ENCODE results near the gene ABHD12. TPM values are rescaled to one million over a fixed set of nuclear protein-coding genes. Genes with fewer than 3 reads are reported as not detected.

The ABHD12 gene
- 26.2 and 34.1 TPM in 2 replicates for total RNA-seq (2014; rRNA removed; shearing (Covaris generic))

GRCh38 chr20:25390538-25391528, at the start of gene ABHD12:
Gene ABHD12, minus strand, starts transcription at chr20:25390835. Its CDS starts 132 bp downstream, at chr20:25390703.

DNA sequence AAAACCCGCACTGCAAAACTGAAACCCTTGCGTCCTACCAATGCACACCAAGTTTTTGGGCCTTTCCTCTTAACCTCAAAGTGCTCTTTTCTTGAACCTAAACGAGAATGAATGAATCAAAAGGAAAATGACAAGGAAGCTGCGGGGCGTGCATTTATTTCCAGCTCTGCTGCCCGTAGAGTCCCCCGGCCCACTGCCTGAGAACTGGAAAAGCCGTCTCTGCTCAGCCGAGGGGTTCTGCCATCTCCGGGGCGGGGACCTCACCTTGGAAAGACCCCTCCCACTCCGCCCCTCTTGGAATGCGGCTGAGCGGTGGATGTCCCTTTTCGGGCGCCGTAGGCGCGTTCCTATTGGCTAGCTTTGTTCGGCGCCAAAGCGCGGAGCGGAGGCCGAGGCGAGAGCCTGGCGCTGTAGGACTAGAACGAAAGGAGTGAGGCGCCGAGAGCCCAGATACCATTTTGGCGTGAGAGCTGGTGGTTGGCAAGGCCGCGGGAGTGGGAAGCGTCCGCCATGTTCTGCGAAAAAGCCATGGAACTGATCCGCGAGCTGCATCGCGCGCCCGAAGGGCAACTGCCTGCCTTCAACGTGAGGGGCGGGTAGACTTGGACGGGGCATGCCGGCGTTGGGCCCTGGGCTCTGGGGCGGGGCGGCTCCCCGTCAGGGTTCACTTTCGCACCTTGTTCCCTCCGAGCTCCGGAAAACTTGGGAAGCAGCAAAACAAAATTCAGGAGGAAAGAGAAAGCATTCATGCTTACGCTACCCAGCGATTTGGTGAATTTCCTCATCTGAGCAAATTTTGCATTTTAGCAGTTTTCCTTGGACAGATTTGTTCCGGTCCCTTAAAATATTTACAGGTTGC, 16.9 kb upstream of the ABHD12 start, which contains the start of gene GINS1:
TSS of gene GINS1 (plus strand) at position 363 of the 859 bp plus-strand sequence. CDS start at position 511, 148 bp downstream.

Small RNA genes within 50 kb of the gene (small RNA-seq; reads per million reads assigned to genes)
- gene AL121772.2, result not detected

Other genes starting within 250 kb of the ABHD12 start
- gene ENTPD6, start 195.1 kb downstream of the ABHD12 start, total RNA-seq (2014; rRNA removed; shearing (Covaris generic)), result 66.1 and 80.9 TPM in 2 replicates
- gene PYGB, start 142.8 kb downstream of the ABHD12 start, total RNA-seq (2014; rRNA removed; shearing (Covaris generic)), result 814 and 859 TPM in 2 replicates
- 17.4 and 20.0 TPM in 2 replicates for gene GINS1, start 16.8 kb upstream of the ABHD12 start, total RNA-seq (2014; rRNA removed; shearing (Covaris generic))
- 1.5 and 2.7 TPM in 2 replicates for gene NINL, start 194.7 kb upstream of the ABHD12 start, total RNA-seq (2014; rRNA removed; shearing (Covaris generic))
- gene NANP, start 233.2 kb upstream of the ABHD12 start, total RNA-seq (2014; rRNA removed; shearing (Covaris generic)), result 6.8 and 7.0 TPM in 2 replicates

Data from A375 (cell line).